HG03064 (cell line): ENCODE measurements around the gene ZNF787.

Experiments
- ATAC-seq: cut with Tn5 transposase; IDR thresholded peaks from one replicate; pipeline ENCODE4 v1.9.1; 2021; ENCODE audit warnings: low read depth; ENCODE audit not compliant: unreplicated experiment

Gene ZNF787

DNA sequence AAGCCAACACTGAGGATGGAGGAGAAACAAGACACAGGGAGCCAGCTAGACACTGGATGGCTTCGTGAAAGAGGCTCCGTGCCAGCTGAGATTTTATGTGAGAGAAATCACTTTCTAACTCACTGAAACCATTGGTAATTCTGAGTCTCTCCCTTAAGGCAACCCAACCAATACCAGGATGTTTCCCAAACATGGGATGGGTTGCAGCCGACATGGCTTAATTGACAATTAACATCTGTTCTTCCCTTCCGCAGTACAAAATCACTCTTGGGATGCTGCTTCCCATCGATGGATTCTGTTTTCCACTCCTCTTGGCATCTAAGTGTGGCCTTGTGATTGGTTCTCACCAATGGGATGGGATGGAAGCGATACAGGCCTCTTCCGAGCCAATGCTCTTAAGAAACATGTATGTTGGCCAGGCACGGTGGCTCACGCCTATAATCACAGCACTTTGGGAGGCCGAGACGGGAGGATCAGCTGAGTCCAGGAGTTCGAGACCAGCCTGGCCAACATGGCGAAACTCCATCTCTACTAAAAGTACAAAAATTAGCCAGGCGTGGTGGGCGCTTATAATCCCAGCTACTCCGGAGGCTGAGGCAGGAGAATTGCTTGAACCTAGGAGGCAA is 2.3 kb upstream of the ZNF787 start:
- ATAC-seq: no peak

- peak; percentile 30 for ATAC-seq
Measured at GRCh38 chr19:56120371-56121179, 520 bp downstream of the ZNF787 start.

DNA sequence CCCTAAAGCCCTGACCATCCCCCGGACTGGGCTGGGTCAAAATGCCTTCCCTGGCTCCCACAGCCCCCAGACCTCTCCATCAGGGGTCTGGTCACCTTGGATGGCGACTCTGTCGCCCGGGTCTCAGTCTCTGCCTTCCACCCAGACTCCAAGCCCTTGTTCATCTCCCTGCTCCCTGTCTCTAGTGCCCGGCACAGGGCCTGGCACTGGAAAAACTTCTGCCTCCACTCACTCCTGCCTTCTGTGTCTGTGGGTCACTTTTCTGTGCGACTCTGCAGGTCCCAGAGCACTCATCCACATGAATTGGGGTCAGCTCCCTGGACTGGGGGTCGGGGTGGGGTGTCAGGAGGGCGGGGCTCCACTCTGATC is 1.1 kb downstream of the ZNF787 start:
- ATAC-seq: no peak

GRCh38 chr19:56119582-56119978 is 1.5 kb downstream of the ZNF787 start:
- ATAC-seq: no peak

GRCh38 chr19:56118666-56119581 is 2.2 kb downstream of the ZNF787 start:
- ATAC-seq: no peak

DNA sequence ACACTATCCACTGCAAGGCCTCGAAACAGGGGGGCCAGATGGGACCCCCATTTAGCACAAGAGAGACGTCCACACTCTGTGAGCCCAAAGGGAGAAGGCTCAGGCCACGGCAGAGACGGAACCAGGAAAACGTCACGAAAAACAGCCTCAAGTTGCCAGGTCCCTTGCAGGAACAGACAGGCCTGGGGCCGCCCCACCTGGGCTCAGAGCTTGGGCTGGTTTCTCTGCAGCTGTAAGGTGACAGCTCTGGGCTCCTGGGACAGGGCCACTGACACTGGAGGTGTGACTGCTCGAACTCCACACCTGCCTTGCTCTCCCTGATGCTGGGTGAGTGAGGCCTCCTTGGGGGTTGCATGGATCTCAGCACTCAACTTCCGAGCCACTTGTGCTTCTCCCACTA is 3.2 kb downstream of the ZNF787 start:
- no peak for ATAC-seq

DNA sequence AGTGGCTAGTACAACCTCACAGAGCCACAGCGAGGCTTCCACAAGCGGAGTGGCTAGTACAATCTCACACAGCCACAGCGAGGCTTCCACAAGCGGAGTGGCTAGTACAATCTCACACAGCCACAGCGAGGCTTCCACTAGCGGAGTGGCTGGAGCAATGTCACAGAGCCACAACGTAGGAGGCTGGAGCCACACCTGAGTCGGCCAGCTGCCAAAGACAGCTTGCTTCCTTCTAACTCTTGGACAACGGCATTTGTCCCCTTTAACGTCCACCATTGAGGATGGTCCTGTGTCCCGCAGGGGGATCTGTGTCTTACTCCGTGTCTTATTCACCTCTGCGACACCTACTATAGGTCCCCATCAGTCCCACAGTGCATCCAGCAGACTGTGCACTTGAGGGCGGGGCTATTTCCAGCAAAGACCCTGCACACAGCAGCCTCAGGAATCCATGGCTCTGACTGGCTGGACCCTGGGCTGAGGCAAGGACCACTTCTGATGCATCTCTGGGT is 3.7 kb downstream of the ZNF787 start:
- ATAC-seq: no peak

- no peak for ATAC-seq
Measured at GRCh38 chr19:56116606-56117005, 4.5 kb downstream of the ZNF787 start.

GRCh38 chr19:56115490-56115889 is 5.6 kb downstream of the ZNF787 start:
- ATAC-seq: no peak

GRCh38 chr19:56114778-56115110 is 6.4 kb downstream of the ZNF787 start:
- no peak for ATAC-seq

- no peak for ATAC-seq
Measured at GRCh38 chr19:56114051-56114777, 6.9 kb downstream of the ZNF787 start.

- no peak for ATAC-seq
Measured at GRCh38 chr19:56113074-56113632, 7.9 kb downstream of the ZNF787 start.

DNA sequence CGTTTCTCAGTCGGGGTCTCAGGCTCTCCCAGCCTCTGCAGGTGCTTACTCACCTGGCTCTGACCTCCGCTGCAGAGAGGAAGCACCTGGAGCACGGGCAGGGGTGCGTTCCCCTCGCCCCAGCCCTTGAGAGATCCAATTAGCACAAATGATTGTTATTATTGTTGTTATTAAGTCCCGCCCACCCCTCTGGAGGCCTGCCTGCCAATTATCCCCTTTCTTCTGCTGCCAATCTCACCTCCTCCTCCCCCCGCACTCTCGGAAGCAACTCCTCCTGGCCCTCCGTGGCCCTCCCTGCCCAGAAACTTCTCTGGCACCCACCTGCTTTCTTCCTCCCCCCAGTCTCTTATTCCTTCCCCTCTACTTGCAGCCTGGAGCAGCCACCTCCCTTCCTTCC is 8.8 kb downstream of the ZNF787 start:
- no peak for ATAC-seq

- peak; percentile 56 for ATAC-seq
Measured at GRCh38 chr19:56111601-56112312, 9.3 kb downstream of the ZNF787 start.

DNA sequence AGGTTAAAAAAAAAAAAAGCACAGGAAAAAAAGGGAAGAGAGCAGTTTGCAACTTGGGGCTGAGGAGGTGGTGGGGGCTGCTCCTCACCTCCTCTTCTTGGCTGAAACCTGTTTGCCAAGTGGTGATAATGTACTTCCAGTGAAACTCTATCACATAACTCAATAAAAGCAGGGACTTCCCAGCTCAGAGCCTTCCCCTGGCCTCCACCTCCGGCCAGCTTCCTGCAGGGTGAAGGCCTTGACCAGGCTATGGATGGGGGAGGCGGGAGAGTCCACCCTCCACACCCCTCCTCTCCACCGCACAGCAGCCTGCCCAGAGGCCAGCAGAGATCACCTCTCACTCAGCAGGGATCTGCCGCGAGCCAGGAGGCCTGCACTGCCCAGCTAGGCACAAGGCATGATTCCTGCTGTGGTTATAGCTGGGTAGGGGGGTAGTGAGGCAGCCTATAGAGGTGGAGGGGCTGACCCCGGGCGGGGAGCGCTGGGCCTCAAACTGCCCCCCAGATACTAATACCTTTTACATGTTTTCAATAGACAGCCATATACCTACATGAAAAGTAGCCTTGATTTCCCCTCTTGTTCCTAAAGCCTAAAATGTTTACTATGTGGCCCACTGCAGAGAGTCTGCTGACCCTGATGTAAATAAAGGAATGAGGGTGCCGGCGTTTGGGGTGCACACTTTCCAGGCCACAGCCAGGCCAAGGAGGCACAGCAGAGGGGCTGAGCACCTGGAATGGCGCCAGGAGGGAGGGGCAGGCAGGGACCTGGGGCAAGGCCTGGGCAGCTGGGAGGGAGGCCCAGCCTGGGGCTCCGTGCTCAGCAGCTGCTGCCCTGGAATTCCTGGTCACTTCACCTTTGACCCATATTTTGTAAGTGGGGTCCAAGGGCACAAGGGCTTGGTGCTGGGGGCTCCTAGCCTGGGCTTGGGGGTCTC is 10.3 kb downstream of the ZNF787 start:
- no peak for ATAC-seq

GRCh38 chr19:56109226-56109625 is 11.9 kb downstream of the ZNF787 start:
- ATAC-seq: no peak

DNA sequence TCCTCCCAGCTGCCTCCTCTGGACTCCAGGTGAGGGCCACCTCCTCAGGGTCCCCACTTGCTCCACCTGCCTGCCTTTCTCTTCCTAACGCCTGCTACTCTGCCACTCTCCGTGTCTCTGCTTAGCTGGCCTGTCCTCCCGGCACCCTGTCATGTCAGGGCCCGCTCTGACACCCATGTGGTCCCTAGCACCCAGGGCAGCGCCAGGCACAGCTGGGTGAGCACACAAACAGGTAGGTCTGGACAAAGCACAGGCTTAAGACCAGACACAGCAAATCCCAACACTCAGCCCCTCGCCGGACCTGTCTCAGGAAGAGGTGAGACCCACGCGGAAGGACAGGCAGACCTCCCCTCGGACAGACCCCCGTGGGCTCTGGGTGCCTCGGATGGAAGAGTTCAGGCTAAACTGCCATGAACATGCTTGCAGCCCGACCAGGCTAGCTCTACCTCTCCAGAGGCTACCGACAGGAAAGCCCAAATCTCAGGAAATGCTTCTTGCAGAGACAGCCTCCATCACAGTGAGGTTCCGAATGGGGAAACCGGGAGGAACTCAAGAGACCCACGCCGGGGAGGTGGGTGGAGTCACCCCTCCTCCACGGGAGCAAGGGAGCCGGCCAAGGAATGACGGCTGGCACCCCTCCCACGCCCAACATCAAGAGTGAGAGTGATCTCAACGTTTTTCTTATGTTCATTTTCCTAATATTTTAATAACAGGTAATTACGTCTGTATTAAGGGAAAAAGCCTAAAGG is 12.5 kb downstream of the ZNF787 start:
- no peak for ATAC-seq
